GM18907 (cell line): ENCODE results near the gene MAP3K19.
"Not testable (repeated sequence)": the region's sequence is repeated elsewhere in the genome, so short reads cannot be mapped to it uniquely, and the experiment has no call there.

Source experiments
- ATAC-seq: cut with Tn5 transposase; IDR thresholded peaks from one replicate; pipeline ENCODE4 v1.9.1; 2021; ENCODE audit warnings: mild to moderate bottlenecking, moderate library complexity; ENCODE audit not compliant: unreplicated experiment

The MAP3K19 gene

GRCh38 chr2:135052997-135053474 lies 5.8 kb upstream of the MAP3K19 start:
- peak; percentile 46 for ATAC-seq

GRCh38 chr2:135052042-135052876 lies 5.0 kb upstream of the MAP3K19 start, which contains the start of gene RAB3GAP1:
RAB3GAP1 (plus strand) TSS chr2:135052292; CDS start chr2:135052308, 16 bp downstream.
- peak; percentile 88 for ATAC-seq

DNA sequence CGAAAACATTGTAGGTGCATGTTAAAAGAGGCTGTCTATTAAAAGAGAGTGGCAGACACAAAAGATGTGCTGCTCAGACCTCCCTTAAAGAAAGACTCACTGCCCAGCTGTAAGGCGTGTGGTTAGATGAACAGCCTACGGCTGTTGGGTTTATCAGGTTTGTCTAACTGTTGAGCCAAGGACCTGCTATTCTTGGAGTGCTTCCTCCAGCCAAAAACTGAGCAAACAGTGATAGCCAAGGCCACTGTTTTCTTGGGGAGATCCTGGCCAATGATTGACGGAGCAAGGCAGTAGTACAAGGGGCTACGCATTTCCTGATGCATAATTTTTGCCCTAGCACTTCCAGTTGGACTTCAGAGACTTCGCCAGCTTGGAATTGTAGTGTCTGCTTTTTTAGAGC lies 3.4 kb upstream of the MAP3K19 start:
- ATAC-seq: no peak

GRCh38 chr2:135050132-135050531 lies 2.9 kb upstream of the MAP3K19 start:
- no peak for ATAC-seq

DNA sequence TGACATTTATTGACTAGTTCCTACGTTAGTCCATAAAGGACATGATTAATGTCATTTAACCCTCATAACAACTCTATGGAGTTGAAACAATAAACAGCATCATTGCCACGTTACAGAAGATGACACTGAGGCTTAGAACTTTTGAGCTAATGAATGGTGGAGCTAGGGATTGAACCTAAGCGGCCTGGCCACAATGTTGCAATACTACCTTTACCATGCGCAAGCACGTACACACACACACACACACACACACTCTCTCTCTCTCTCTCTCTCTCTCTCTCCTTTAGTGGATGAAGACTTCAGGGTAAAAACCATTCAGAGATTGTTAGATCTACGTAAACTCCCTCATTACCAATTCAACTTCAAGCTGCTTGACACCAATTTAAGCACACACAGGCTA lies 875 bp upstream of the MAP3K19 start:
- no peak for ATAC-seq

DNA sequence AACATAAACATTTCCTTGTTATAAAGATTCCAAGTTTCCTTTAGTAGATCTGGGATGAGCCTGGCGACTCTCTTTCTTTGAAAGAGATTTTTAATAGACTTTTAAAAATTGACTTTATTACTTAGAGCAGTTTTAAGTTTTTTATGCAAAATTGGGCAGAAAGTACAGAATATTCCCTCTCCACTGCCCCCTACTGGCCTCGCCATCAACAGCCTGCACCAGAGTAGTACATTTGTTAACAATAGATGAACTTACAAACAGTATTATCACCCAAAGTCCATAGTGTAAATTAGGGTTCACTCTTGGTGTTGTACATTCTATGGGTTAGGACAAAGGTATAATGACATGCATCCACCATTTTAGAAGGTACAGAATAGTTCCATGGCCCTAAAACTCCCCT lies 3.9 kb downstream of the MAP3K19 start:
- no peak for ATAC-seq

GRCh38 chr2:135037831-135038230 lies 9.4 kb downstream of the MAP3K19 start:
- ATAC-seq: no peak

DNA sequence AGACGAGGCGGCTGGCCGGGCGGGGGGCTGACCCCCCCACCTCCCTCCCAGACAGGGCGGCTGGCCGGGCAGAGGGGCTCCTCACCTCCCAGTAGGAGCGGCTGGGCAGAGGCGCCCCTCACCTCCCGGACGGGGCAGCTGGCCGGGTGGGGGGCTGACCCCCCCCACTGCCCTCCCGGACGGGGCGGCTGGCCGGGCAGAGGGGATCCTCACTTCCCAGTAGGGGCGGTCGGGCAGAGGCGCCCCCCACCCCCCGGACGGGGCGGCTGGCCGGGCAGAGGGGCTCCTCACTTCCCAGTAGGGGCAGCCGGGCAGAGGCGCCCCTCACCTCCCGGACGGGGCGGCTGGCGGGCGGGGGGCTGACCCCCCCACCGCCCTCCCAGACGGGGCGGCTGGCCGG lies 14.0 kb downstream of the MAP3K19 start:
- ATAC-seq: not testable (repeated sequence)

- no peak for ATAC-seq
Observed at GRCh38 chr2:135030826-135031225, 16.4 kb downstream of the MAP3K19 start.

DNA sequence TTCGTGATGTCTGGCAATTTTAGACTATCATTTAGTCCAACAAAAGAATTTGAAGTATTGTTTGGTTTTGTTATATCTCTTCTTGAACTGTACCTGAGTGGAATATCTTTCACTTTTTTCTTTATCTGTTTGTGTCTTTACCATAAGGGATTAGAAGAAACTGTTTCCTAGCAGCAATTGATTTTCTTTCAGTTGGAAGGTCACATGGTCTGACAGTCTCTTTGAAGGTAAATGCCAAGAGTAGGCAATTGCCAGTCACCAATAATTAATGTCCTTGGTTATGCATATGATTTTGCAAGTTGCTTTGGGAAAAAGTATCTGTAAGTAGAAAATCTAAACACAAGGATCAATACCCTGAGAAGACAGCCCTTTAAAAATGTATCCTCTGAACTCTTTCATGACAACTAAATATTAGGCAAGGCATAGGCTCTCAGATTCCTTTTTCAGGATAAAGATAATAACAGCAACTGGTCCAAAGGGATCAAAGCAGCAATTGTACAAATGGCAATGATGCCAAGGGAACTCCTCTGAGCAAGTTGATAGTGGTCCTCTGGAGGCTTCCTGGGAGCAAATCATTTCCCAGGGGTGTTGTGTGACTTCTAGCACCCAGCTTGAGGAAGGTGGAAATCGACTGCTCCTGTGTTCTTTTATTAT lies 17.6 kb downstream of the MAP3K19 start:
- ATAC-seq: no peak

DNA sequence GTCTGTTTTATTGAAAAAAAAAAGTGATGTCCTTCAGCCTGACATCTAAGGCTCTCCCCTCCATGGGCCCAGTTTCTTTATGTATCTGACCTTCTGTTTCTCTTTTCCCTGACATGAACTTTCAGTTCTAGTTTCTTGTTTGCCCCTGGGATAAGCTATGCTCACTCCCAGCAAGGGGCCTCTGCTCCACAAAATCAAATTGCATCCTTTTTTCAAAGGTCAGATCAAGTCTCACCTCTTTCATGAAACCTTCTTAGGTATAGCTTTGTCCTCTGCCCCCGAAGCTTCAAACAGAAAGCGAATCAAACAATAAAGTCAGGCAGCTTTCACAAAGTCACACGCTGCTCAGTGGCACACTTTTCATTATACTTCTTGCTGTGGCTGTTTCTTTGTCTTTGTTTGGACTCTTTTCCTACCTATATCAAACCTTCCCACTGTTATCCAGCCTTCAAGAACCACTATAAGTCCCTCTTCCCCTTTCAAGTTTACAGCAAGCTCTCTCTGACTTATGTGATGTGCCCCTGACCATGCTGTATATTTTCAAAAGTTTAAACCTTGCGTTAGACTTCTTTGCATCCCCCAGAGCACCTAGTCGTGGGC lies 23.3 kb downstream of the MAP3K19 start:
- no peak for ATAC-seq

DNA sequence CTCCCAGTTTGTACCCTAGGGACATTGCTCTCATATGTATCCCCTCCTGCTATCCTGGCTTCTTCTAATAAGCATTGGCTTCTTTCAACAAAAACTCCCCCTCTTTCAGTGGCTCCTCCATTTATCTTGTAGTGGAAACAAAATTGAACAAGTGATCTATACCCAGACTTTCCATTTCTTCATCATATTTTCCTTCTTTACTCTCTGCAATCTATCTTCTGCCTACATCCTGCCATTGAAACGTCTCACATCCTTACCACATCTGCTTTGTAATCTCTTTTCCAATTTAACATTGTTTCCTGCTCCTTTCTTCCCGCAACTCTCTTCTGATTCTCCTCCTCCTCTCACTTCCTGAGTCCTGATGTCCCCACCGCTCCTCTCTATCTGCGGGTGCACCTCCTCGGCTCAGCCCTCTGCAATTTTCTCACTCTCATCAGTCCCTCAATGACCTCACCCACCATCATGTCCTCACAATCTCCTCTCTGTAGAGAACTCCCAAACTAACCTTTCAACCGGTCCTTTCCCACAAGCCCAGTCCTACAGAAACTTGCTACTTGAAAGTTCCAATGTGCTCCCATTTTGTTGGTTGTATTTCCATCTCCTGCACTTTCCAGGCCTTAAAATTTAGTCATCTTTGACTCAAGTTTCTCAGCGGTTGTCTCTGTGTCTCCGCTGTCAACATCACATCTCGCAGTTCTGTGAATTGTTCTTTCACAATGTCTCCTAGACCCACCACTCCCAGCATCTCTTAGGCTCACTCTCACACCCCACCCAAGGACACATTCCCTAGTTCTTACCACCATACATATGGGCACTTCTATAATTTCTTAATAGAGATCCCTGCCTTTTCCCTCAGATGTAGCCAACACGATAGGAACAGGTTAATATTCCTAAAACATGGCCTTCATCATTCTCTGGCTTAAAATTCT lies 24.0 kb downstream of the MAP3K19 start:
- ATAC-seq: no peak

- no peak for ATAC-seq
Observed at GRCh38 chr2:135021618-135022017, 25.6 kb downstream of the MAP3K19 start.

DNA sequence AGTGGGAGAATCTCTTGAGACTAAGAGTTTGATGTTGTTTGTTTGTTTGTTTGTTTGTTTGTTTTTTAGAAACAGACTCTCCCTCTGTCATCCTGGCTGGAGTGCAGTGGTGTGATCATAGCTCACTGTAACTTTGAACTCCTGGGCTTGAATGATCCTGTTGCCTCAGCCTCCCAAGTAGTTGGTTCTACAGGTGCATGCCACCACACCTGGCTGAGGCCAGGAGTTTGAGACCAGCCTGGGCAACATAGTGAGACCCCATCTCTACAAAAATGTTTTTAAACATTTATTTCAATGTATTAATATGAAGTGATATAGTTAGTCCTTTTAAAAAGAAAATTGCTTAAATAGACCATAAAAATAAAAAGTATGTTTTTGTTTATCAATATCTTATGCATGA lies 35.6 kb downstream of the MAP3K19 start:
- no peak for ATAC-seq

GRCh38 chr2:135010200-135010942 lies 36.9 kb downstream of the MAP3K19 start:
- no peak for ATAC-seq

DNA sequence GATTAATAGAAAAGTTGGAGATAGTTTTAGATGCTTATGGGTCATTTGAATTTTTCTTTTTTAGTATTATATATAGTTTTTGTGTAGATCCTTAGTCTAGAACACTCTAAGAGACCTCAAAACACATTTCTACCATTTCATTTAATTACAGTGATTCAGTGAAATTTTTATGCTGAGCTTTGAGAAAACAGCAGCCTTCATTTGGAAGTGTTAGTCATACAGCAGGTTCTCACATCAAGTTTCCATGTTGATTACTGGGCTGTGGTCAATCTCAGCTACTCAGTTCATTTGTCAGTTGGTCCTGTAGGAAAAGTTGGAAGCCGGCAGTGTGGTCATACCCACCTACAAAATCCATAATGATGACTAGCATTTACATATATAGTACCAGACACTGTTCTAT lies 37.9 kb downstream of the MAP3K19 start:
- no peak for ATAC-seq

DNA sequence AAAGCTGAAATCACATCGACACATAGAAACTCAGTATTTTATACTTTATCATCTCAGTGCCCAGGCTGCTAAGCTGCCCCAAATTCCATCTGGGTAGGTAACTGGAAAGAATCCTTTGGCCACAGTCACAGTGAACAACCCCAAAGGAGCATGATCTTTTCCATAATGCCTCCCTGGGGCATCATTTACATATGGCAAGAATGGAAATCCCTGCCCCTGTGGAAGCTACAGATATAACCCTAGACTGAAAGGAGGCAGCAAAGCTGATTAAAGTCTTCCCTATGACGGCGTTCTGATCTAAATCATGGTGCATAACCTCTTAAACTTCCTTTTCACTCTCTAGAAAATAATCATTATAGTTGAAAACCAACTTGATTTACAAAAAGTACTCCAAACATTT lies 41.5 kb downstream of the MAP3K19 start:
- ATAC-seq: no peak

DNA sequence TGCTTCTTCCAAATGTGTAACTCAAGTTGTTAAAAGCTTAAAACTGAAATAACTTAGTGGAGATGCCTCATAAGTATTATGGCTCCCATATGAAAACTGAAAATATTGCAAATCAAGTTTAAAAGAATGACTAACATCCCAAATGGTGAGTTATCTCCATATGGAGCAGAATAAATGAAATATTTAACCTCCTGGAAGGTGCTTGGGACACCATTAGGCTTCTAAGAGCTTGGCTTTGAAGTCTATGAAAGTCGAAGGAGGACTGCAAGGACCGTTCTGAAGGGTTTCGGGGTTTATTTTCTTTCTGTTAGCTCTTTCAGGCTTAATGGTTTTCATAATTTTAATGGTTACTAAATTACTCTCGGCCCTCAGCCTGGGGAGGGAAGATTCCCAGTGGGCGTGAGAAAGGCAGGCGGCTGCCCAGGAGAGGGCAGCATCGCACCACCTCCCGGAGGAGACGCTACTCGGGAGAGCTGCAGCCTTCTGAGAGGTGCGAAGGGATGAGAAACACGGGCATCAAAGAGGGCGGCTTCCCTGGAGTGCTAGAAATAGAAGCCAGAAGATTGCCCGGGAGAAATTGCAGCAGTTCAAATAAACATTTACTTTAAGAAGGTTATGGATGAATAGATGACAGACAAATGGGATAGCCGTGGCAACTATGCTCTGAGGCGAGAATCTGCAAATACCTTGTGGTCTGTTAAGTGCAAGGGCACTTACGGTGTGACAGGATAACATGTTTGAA lies 43.1 kb downstream of the MAP3K19 start:
- ATAC-seq: peak; percentile 89

DNA sequence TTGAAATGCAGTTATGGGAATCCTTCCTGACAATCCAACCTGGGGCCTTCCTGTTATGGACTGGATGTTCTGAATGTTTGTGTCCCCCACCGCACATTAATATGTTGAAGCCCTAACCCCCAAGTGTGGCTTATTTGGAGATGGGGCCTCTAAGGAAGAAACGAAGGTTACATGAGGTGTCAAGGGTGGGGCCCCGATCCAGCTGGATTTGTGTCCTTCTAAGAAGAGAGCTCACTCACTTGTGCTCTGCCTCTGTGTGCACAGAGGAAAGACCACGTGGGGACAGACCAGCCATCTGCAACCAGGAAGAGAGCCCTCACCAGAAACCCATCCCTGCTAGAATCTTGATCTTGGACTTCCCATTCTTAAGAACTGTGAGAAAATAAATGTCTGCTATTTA lies 44.4 kb downstream of the MAP3K19 start:
- ATAC-seq: no peak
